Cerebellar cortex (tissue), 1 donor: ENCODE measurements around the gene AURKA.
A peak's percentile ranks its signal among the peaks of the same experiment; 100 is the strongest.
"Not testable (repeated sequence)": the region's sequence is repeated elsewhere in the genome, so short reads cannot be mapped to it uniquely, and the experiment has no call there.

Experiments
- DNase-seq: peaks from one replicate; pipeline ENCODE4 v3.0.0-alpha.2; 2015; ENCODE audit warnings: low spot score

The AURKA gene

GRCh38 chr20:56359212-56360132 lies 32.5 kb downstream of the AURKA start:
- DNase-seq = peak; percentile 55

GRCh38 chr20:56358600-56359211 lies 33.3 kb downstream of the AURKA start, which contains the start of gene FAM210B:
FAM210B (plus strand) TSS chr20:56358974; CDS start chr20:56359006, 32 bp downstream.
- peak; percentile 89 for DNase-seq

GRCh38 chr20:56358070-56358469 lies 33.9 kb downstream of the AURKA start:
- DNase-seq = no peak

- DNase-seq = no peak
Observed at GRCh38 chr20:56353356-56353755, 38.7 kb downstream of the AURKA start.

GRCh38 chr20:56352345-56353055 lies 39.5 kb downstream of the AURKA start:
- no peak for DNase-seq

GRCh38 chr20:56350842-56351241 lies 41.2 kb downstream of the AURKA start:
- DNase-seq = no peak

GRCh38 chr20:56348746-56349145 lies 43.3 kb downstream of the AURKA start:
- no peak for DNase-seq

GRCh38 chr20:56348305-56348693 lies 43.7 kb downstream of the AURKA start:
- no peak for DNase-seq

- no peak for DNase-seq
Observed at GRCh38 chr20:56347628-56348304, 44.2 kb downstream of the AURKA start.

GRCh38 chr20:56345911-56346310 lies 46.1 kb downstream of the AURKA start:
- DNase-seq = no peak

- DNase-seq = peak; percentile 17
Observed at GRCh38 chr20:56343861-56344381, 48.1 kb downstream of the AURKA start.

- no peak for DNase-seq
Observed at GRCh38 chr20:56342783-56343182, 49.2 kb downstream of the AURKA start.

- DNase-seq = not testable (repeated sequence)
Observed at GRCh38 chr20:56336709-56337108, 55.3 kb downstream of the AURKA start.

- DNase-seq = no peak
Observed at GRCh38 chr20:56328861-56329260, 63.2 kb downstream of the AURKA start.

GRCh38 chr20:56324806-56325205 lies 67.2 kb downstream of the AURKA start:
- no peak for DNase-seq

GRCh38 chr20:56323656-56324055 lies 68.4 kb downstream of the AURKA start:
- no peak for DNase-seq

- no peak for DNase-seq
Observed at GRCh38 chr20:56323206-56323605, 68.8 kb downstream of the AURKA start.

GRCh38 chr20:56322681-56323080 lies 69.3 kb downstream of the AURKA start:
- no peak for DNase-seq
